Upper lobe of right lung (tissue), 1 donor: ENCODE data around the gene FRMD4A. TPM values are rescaled to one million over a fixed set of nuclear protein-coding genes. Genes with fewer than 3 reads are reported as not detected.
A peak's percentile ranks its signal among the peaks of the same experiment; 100 is the strongest.

Experiments
- ATAC-seq: fragments of 200-7000 bp; cut with Tn5 transposase; one replicate; pipeline ENCODE4 v1.9.1; 2020; ENCODE audit warnings: mild to moderate bottlenecking, moderate library complexity
- DNase-seq: peaks from one replicate; pipeline ENCODE4 v3.0.0-alpha.2; 2020
- H3K27ac ChIP-seq: fragments of 200-600 bp; one replicate; pipeline ENCODE4 v1.8.0; 2022
- H3K27me3 ChIP-seq: fragments of 200-600 bp; one replicate; pipeline ENCODE4 v1.8.0; 2022; ENCODE audit warnings: mild to moderate bottlenecking
- H3K36me3 ChIP-seq: fragments of 200-600 bp; one replicate; pipeline ENCODE4 v1.8.0; 2022
- H3K4me1 ChIP-seq: fragments of 200-600 bp; one replicate; pipeline ENCODE4 v1.8.0; 2022
- H3K4me3 ChIP-seq: fragments of 200-600 bp; one replicate; pipeline ENCODE4 v1.8.0; 2022; ENCODE audit warnings: mild to moderate bottlenecking
- H3K9me3 ChIP-seq: fragments of 200-600 bp; one replicate; pipeline ENCODE4 v1.8.0; 2022
- CTCF ChIP-seq: fragments of 200-600 bp; IDR thresholded peaks from one replicate; pipeline ENCODE4 v1.8.0; 2022; ENCODE audit warnings: antibody characterized with exemption
- intact Hi-C: fragments of 100-400 bp; cut with DNase I; formaldehyde crosslinking; loops from one replicate; pipeline ENCODE4 v1.11.0; 2022
- total RNA-seq: library from RNA; stranded (reverse); fragmentation: NEBNext Ultra II Directional; extraction: Animal tissue kit (Norgen Biotek cat#: 25700); gene quantifications from one replicate; pipeline ENCODE4 v1.2.1, GENCODE V29; 2021
- donor health status: DM: no; HTN: yes; CAD: no; lungs with severe emphysema.

FRMD4A gene
- total RNA-seq, 1 donor from 2014 or later, result 38.3 TPM

- no peaks in the 10 kb centered on the region for H3K4me1 ChIP-seq
- H3K36me3 ChIP-seq, result no peaks in the 10 kb centered on the region
- intact Hi-C loops, result no loop called here
- peaks cover 27% of the 10 kb centered on the region for H3K27me3 ChIP-seq
- TF ChIP-seq CTCF, result no peak
- H3K9me3 ChIP-seq, result no peaks in the 10 kb centered on the region
- DNase-seq, result no peak
- H3K27ac ChIP-seq, result no peak overlapping the region
- H3K4me3 ChIP-seq, result no peak overlapping the region
- no peak for ATAC-seq
Measured at GRCh38 chr10:14328881-14329672, 1.6 kb downstream of the FRMD4A start.

- intact Hi-C loops, result no loop called here
- peaks cover 19% of the 10 kb centered on the region for H3K27me3 ChIP-seq
- no peaks in the 10 kb centered on the region for H3K36me3 ChIP-seq
- H3K4me1 ChIP-seq, result no peaks in the 10 kb centered on the region
- no peak overlapping the region for H3K4me3 ChIP-seq
- ATAC-seq (no peak), DNase-seq (no peak)
- H3K27ac ChIP-seq, result no peak overlapping the region
- TF ChIP-seq CTCF, result no peak
- no peaks in the 10 kb centered on the region for H3K9me3 ChIP-seq
Measured at GRCh38 chr10:14327527-14327926, 3.2 kb downstream of the FRMD4A start.

GRCh38 chr10:14326581-14326980 is 4.1 kb downstream of the FRMD4A start:
- no peak overlapping the region for H3K27ac ChIP-seq
- H3K27me3 ChIP-seq, result peaks cover 9% of the 10 kb centered on the region
- ATAC-seq (no peak), DNase-seq (no peak)
- TF ChIP-seq CTCF, result no peak
- intact Hi-C loops, result no loop called here
- no peaks in the 10 kb centered on the region for H3K36me3 ChIP-seq
- no peak overlapping the region for H3K4me3 ChIP-seq
- no peaks in the 10 kb centered on the region for H3K9me3 ChIP-seq
- H3K4me1 ChIP-seq, result no peaks in the 10 kb centered on the region

- DNase-seq (no peak), ATAC-seq (no peak)
- TF ChIP-seq CTCF, result peak; percentile 56
- Histone ChIP-seq H3K27ac (no peak overlapping the region), H3K4me3 (no peak overlapping the region), H3K27me3 (peaks cover 9% of the 10 kb centered on the region), H3K36me3 (no peaks in the 10 kb centered on the region), H3K9me3 (no peaks in the 10 kb centered on the region), H3K4me1 (no peaks in the 10 kb centered on the region)
- intact Hi-C loops, result no loop called here
Measured at GRCh38 chr10:14325325-14325955, 5.3 kb downstream of the FRMD4A start.

- Histone ChIP-seq H3K27ac (no peak overlapping the region), H3K9me3 (no peaks in the 10 kb centered on the region), H3K4me3 (no peak overlapping the region), H3K36me3 (no peaks in the 10 kb centered on the region), H3K4me1 (no peaks in the 10 kb centered on the region), H3K27me3 (peaks cover 9% of the 10 kb centered on the region)
- DNase-seq (no peak), ATAC-seq (no peak)
- TF ChIP-seq CTCF, result no peak
- intact Hi-C loops, result no loop called here
Measured at GRCh38 chr10:14322526-14323188, 8.1 kb downstream of the FRMD4A start.
